Lower leg skin (tissue), 4 donors: ENCODE data around the gene DHX8. TPM values are rescaled to one million over a fixed set of nuclear protein-coding genes. Genes with fewer than 3 reads are reported as not detected.
A peak's percentile ranks its signal among the peaks of the same experiment; 100 is the strongest.

Experiments used
- DNase-seq, 2 donors: peaks; one replicate each; pipeline ENCODE4 v3.0.0-alpha.2; 2019; ENCODE audit warnings: low spot score in 2 of 2
- H3K4me3 ChIP-seq: fragments of 200-600 bp; sonication (generic); 2 replicates; pipeline ENCODE4 v1.5.1; 2017; ENCODE audit warnings: mild to moderate bottlenecking, low read depth; ENCODE audit not compliant: poor library complexity, severe bottlenecking
- CTCF ChIP-seq, 3 donors: fragments of 450-650 bp; IDR thresholded peaks; one replicate each; pipeline ENCODE4 v1.5.1; 2016; ENCODE audit warnings: antibody characterized with exemption in 3 of 3, mild to moderate bottlenecking in 3 of 3, moderate library complexity in 2 of 3
- POLR2A ChIP-seq, 2 donors: fragments of 450-650 bp; IDR thresholded peaks; one replicate each; pipeline ENCODE4 v1.6.1; 2016 to 2017; ENCODE audit warnings: antibody characterized with exemption in 2 of 2, mild to moderate bottlenecking in 1 of 2, moderate library complexity in 1 of 2
- WGBS, 2 donors: methylation state at CpG; one replicate each; pipeline ENCODE4 v1.1.5; 2018; 5-methylcytosine and 5-hydroxymethylcytosine counted together
- intact Hi-C: fragments of 100-400 bp; cut with DNase I; formaldehyde crosslinking; loops from one replicate; pipeline ENCODE4 v1.15.0; 2023; ENCODE audit warnings: low total_unique reads
- total RNA-seq, 4 donors: library from RNA; depleted of rRNA; stranded (reverse); fragments of >200 nt; gene quantifications; one replicate each; pipeline ENCODE4 v1.1.0, GENCODE V29; 2016

Gene DHX8
- total RNA-seq, 4 donors from 2014 or later: 35.7 to 60.3 (median 44.0) TPM

- intact Hi-C loops: no loop called here
- WGBS, 2 donors: 58 to 72% methylated on average over 5 of the region's 5 CpGs
- no peak for DNase-seq
- H3K4me3 ChIP-seq: no peak overlapping the region
- TF ChIP-seq CTCF (IDR thresholded peaks at IDR 0.05) (no peak), POLR2A (IDR thresholded peaks at IDR 0.05) (no peak)
These were observed 65.7 kb downstream of the DHX8 start for GRCh38 chr17:43549496-43549895.

- H3K4me3 ChIP-seq: no peak overlapping the region
- intact Hi-C loops: no loop called here
- DNase-seq: no peak
- TF ChIP-seq POLR2A (IDR thresholded peaks at IDR 0.05) (no peak), CTCF (IDR thresholded peaks at IDR 0.05) (no peak)
- 91% methylated on average over 4 of the region's 4 CpGs for WGBS, 2 donors
These were observed 67.0 kb downstream of the DHX8 start for GRCh38 chr17:43550754-43551153.

GRCh38 chr17:43552229-43552837 is 68.6 kb downstream of the DHX8 start:
- no peak for DNase-seq
- H3K4me3 ChIP-seq: no peak overlapping the region
- WGBS, 2 donors: 60 to 62% methylated on average over 8 of the region's 8 CpGs
- intact Hi-C loops: no loop called here
- TF ChIP-seq POLR2A (IDR thresholded peaks at IDR 0.05) (no peak), CTCF (IDR thresholded peaks at IDR 0.05) (no peak)

- intact Hi-C loops: no loop called here
- TF ChIP-seq POLR2A (IDR thresholded peaks at IDR 0.05): no peak
- TF ChIP-seq CTCF (IDR thresholded peaks at IDR 0.05): no peak
- H3K4me3 ChIP-seq: no peak overlapping the region
- 40 to 53% methylated on average over 2 of the region's 2 CpGs for WGBS, 2 donors
- DNase-seq: no peak
These were observed 69.8 kb downstream of the DHX8 start for GRCh38 chr17:43553573-43553972.

- DNase-seq: no peak
- WGBS, 2 donors: 76 to 88% methylated on average over 6 of the region's 6 CpGs
- TF ChIP-seq CTCF (IDR thresholded peaks at IDR 0.05) (no peak), POLR2A (IDR thresholded peaks at IDR 0.05) (no peak)
- intact Hi-C loops: no loop called here
- H3K4me3 ChIP-seq: no peak overlapping the region
These were observed 71.1 kb downstream of the DHX8 start for GRCh38 chr17:43554857-43555256.

- intact Hi-C loops: no loop called here
- 23 to 33% methylated on average over 5 of the region's 5 CpGs for WGBS, 2 donors
- no peak overlapping the region for H3K4me3 ChIP-seq
- peak; percentile 77 to 88 for DNase-seq
- TF ChIP-seq CTCF (IDR thresholded peaks at IDR 0.05) (no peak), POLR2A (IDR thresholded peaks at IDR 0.05) (no peak)
These were observed 72.5 kb downstream of the DHX8 start for GRCh38 chr17:43556292-43556691.
